Measurements from ENCODE around the gene LRRC37A. TPM values are rescaled to one million over a fixed set of nuclear protein-coding genes. Genes with fewer than 3 reads are reported as not detected.
"Not testable (repeated sequence)": the region's sequence is repeated elsewhere in the genome, so short reads cannot be mapped to it uniquely, and the experiment has no call there.

LRRC37A gene
- total RNA-seq (0.88 and 4.0 TPM in 2 replicates), polyA plus RNA-seq (1.0 and 1.8 TPM in 2 replicates), polyA minus RNA-seq (14.4 and 18.9 TPM in 2 replicates), Bru-seq, nascent RNA (percentile 23 among the genes with signal in this experiment), BruChase-seq, experiment 1, labeled RNA remaining after a 6-hour chase (percentile 50 among the genes with signal in this experiment), BruChase-seq, experiment 2, labeled RNA remaining after a 2-hour chase (percentile 54 among the genes with signal in this experiment)
- 1.1 and 1.5 TPM in 2 replicates for polyA plus RNA-seq (2011; cell fraction: cytosol; rRNA removed)
- 6.9 and 9.5 TPM in 2 replicates for polyA plus RNA-seq (2011; cell fraction: nucleus; rRNA removed)
- polyA plus RNA-seq (2012), result 0.74 and 0.91 TPM in 2 replicates
- polyA minus RNA-seq (2011; cell fraction: cytosol; rRNA and poly(A)+ RNA removed), result not detected
- 17.9 and 31.6 TPM in 2 replicates for polyA minus RNA-seq (2011; cell fraction: nucleus; rRNA and poly(A)+ RNA removed)
- long read RNA-seq, partial matches to known transcripts, result 0 of 6 reads
- long read RNA-seq, other reads (novel, unspliced or antisense), result 6 of 6 reads

DNA sequence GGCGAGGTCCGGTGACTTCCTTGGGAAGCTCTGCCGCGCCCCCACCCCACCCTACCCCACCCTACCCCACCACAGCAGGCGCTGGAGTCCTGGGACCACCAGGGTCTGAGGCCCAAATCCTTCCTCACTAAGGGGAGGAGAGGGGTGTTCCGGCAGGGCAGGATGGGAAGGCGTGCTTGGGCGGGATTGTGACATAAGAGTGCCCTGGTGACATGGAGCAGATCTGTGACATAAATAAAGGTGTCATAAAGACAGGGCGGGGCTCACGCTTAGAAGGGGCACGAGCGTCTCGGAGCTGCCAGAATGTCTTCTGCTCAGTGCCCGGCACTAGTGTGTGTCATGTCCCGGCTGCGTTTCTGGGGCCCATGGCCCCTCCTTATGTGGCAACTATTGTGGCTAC lies at the start of gene LRRC37A:
LRRC37A (plus strand) TSS at position 301 of the 400 bp plus-strand sequence; CDS start at position 304, 3 bp downstream.
- intact Hi-C loops (cut with micrococcal nuclease); dilution Hi-C loops (cut with MboI; ENCODE audit: extremely low pct_ligation_motif_present, low sequenced_read_pairs); FAIRE-seq; H3K27me3 ChIP-seq (ENCODE audit: control insufficient read depth in 2 of 2, insufficient read depth in 2 of 2, low read length in 2 of 2); H3K36me3 ChIP-seq (ENCODE audit: control insufficient read depth in 2 of 2, extremely low read depth in 1 of 2, insufficient read depth in 2 of 2, low read length in 2 of 2); H3K4me2 ChIP-seq (ENCODE audit: insufficient read depth, low read length); H3K4me1 ChIP-seq (ENCODE audit: control insufficient read depth, extremely low read depth, insufficient read depth, low read length); H3K4me3 ChIP-seq (replicated peaks in 1 of 3; ENCODE audit: insufficient read depth in 1 of 3, low read depth in 1 of 3, low read length in 3 of 3); H3K27ac ChIP-seq (ENCODE audit: insufficient read depth, low read depth, low read length); POLR2A ChIA-PET; DNase-seq (ENCODE audit: low read depth, low spot score); H4K20me1 ChIP-seq (replicated peaks; ENCODE audit: control insufficient read depth, extremely low read depth, insufficient read depth, low read length); CTCF ChIA-PET; H3K9me3 ChIP-seq (replicated peaks; ENCODE audit: control insufficient read depth, insufficient read depth, low read length); BruUV-seq (replicated peaks); H2AFZ ChIP-seq (ENCODE audit: low read depth, low read length); H3K9me1 ChIP-seq (replicated peaks; ENCODE audit: control insufficient read depth, extremely low read depth, insufficient read depth, low read length); H3K9ac ChIP-seq (replicated peaks; ENCODE audit: extremely low read depth, insufficient read depth, low read length); H3K79me2 ChIP-seq (ENCODE audit: control insufficient read depth, insufficient read depth, low read length): not testable (repeated sequence)

DNA sequence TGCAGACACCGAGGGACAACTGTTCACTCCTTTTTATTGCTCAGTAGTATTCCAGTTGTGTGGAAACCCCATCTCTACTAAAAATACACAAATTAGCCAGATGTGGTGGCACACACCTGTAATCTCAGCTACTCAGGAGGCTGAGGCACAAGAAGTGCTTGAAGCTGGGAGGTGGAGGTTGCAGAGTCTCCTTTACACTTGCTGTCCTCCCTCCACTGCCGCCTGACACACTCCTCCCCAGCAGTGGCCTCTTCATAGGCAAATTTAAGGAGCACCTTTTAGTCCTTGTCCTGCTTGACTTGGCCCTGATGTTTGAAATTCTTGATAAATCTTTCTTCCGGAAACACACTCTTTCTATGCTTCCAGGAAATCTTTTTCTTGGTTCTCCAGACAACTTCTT lies 45.8 kb upstream of the LRRC37A start:
- H3K4me1 ChIP-seq (ENCODE audit: control insufficient read depth, extremely low read depth, insufficient read depth, low read length); DNase-seq (ENCODE audit: low read depth, low spot score); FAIRE-seq; H3K79me2 ChIP-seq (ENCODE audit: control insufficient read depth, insufficient read depth, low read length); H2AFZ ChIP-seq (ENCODE audit: low read depth, low read length); H3K9me1 ChIP-seq (replicated peaks; ENCODE audit: control insufficient read depth, extremely low read depth, insufficient read depth, low read length); H3K9ac ChIP-seq (replicated peaks; ENCODE audit: extremely low read depth, insufficient read depth, low read length); H3K27me3 ChIP-seq (ENCODE audit: control insufficient read depth in 2 of 2, insufficient read depth in 2 of 2, low read length in 2 of 2); H3K27ac ChIP-seq (ENCODE audit: insufficient read depth, low read depth, low read length); H3K36me3 ChIP-seq (ENCODE audit: control insufficient read depth in 2 of 2, extremely low read depth in 1 of 2, insufficient read depth in 2 of 2, low read length in 2 of 2); dilution Hi-C loops (cut with MboI; ENCODE audit: extremely low pct_ligation_motif_present, low sequenced_read_pairs); H3K9me3 ChIP-seq (replicated peaks; ENCODE audit: control insufficient read depth, insufficient read depth, low read length); H3K4me3 ChIP-seq (replicated peaks in 1 of 3; ENCODE audit: insufficient read depth in 1 of 3, low read depth in 1 of 3, low read length in 3 of 3); H4K20me1 ChIP-seq (replicated peaks; ENCODE audit: control insufficient read depth, extremely low read depth, insufficient read depth, low read length); H3K4me2 ChIP-seq (ENCODE audit: insufficient read depth, low read length); POLR2A ChIA-PET; intact Hi-C loops (cut with micrococcal nuclease); BruUV-seq (replicated peaks): not testable (repeated sequence)
- CTCF ChIA-PET, result interaction anchor here (1.4 kb wide), 1 partner anchor 36 kb away, joined by 3 read pairs; no protein-coding TSS in a partner anchor

DNA sequence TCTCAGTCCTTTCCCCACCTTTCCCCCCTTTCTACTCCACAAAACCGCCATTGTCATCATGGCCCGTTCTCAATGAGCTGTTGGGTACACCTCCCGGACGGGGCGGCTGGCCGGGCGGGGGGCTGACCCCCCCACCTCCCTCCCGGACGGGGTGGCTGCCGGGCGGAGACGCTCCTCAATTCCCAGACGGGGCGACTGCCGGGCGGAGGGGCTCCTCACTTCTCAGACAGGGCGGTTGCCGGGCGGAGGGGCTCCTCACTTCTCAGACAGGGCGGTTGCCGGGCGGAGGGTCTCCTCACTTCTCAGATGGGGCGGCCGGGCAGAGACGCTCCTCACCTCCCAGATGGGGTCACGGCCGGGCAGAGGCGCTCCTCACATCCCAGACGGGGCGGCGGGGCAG lies 42.1 kb upstream of the LRRC37A start:
- H2AFZ ChIP-seq (ENCODE audit: low read depth, low read length); H3K4me3 ChIP-seq (replicated peaks in 1 of 3; ENCODE audit: insufficient read depth in 1 of 3, low read depth in 1 of 3, low read length in 3 of 3); dilution Hi-C loops (cut with MboI; ENCODE audit: extremely low pct_ligation_motif_present, low sequenced_read_pairs); H4K20me1 ChIP-seq (replicated peaks; ENCODE audit: control insufficient read depth, extremely low read depth, insufficient read depth, low read length); H3K9me3 ChIP-seq (replicated peaks; ENCODE audit: control insufficient read depth, insufficient read depth, low read length); H3K27me3 ChIP-seq (ENCODE audit: control insufficient read depth in 2 of 2, insufficient read depth in 2 of 2, low read length in 2 of 2); H3K9me1 ChIP-seq (replicated peaks; ENCODE audit: control insufficient read depth, extremely low read depth, insufficient read depth, low read length); DNase-seq (ENCODE audit: low read depth, low spot score); CTCF ChIA-PET; H3K9ac ChIP-seq (replicated peaks; ENCODE audit: extremely low read depth, insufficient read depth, low read length); H3K79me2 ChIP-seq (ENCODE audit: control insufficient read depth, insufficient read depth, low read length); BruUV-seq (replicated peaks); H3K4me2 ChIP-seq (ENCODE audit: insufficient read depth, low read length); H3K4me1 ChIP-seq (ENCODE audit: control insufficient read depth, extremely low read depth, insufficient read depth, low read length); POLR2A ChIA-PET; intact Hi-C loops (cut with micrococcal nuclease); H3K36me3 ChIP-seq (ENCODE audit: control insufficient read depth in 2 of 2, extremely low read depth in 1 of 2, insufficient read depth in 2 of 2, low read length in 2 of 2); H3K27ac ChIP-seq (ENCODE audit: insufficient read depth, low read depth, low read length); FAIRE-seq: not testable (repeated sequence)
